Embryonic facial prominence (tissue), 1 donor: ENCODE measurements around the gene XXYLT1.
A peak's percentile ranks its signal among the peaks of the same experiment; 100 is the strongest.
"Not testable (repeated sequence)": the region's sequence is repeated elsewhere in the genome, so short reads cannot be mapped to it uniquely, and the experiment has no call there.

Source experiments
- DNase-seq: peaks from one replicate; pipeline ENCODE4 v3.0.0-alpha.2; 2016; ENCODE audit errors: extremely low spot score

XXYLT1 gene

GRCh38 chr3:195064300-195064931 lies 206.5 kb downstream of the XXYLT1 start:
- DNase-seq: no peak

- DNase-seq: no peak
Observed at GRCh38 chr3:195063581-195064193, 207.3 kb downstream of the XXYLT1 start.

- no peak for DNase-seq
Observed at GRCh38 chr3:195062866-195063540, 208.0 kb downstream of the XXYLT1 start.

- DNase-seq: no peak
Observed at GRCh38 chr3:195061756-195062655, 209.0 kb downstream of the XXYLT1 start.

- no peak for DNase-seq
Observed at GRCh38 chr3:195060531-195061291, 210.2 kb downstream of the XXYLT1 start.

GRCh38 chr3:195060217-195060481 lies 210.8 kb downstream of the XXYLT1 start:
- DNase-seq: no peak

- DNase-seq: no peak
Observed at GRCh38 chr3:195059471-195060216, 211.3 kb downstream of the XXYLT1 start.

GRCh38 chr3:195059006-195059350 lies 212.0 kb downstream of the XXYLT1 start:
- no peak for DNase-seq

- no peak for DNase-seq
Observed at GRCh38 chr3:195058336-195059005, 212.5 kb downstream of the XXYLT1 start.

GRCh38 chr3:195057716-195058115 lies 213.2 kb downstream of the XXYLT1 start:
- no peak for DNase-seq

GRCh38 chr3:195056506-195056905 lies 214.5 kb downstream of the XXYLT1 start:
- DNase-seq: no peak

GRCh38 chr3:195054311-195054710 lies 216.6 kb downstream of the XXYLT1 start:
- no peak for DNase-seq

- DNase-seq: peak; percentile 54
Observed at GRCh38 chr3:195052939-195053338, 218.0 kb downstream of the XXYLT1 start.

- DNase-seq: not testable (repeated sequence)
Observed at GRCh38 chr3:195050296-195050695, 220.7 kb downstream of the XXYLT1 start.

- no peak for DNase-seq
Observed at GRCh38 chr3:195048059-195048905, 222.7 kb downstream of the XXYLT1 start.

- no peak for DNase-seq
Observed at GRCh38 chr3:195047536-195047935, 223.4 kb downstream of the XXYLT1 start.

- DNase-seq: no peak
Observed at GRCh38 chr3:195046441-195046840, 224.5 kb downstream of the XXYLT1 start.

- DNase-seq: no peak
Observed at GRCh38 chr3:195045481-195046210, 225.3 kb downstream of the XXYLT1 start.

GRCh38 chr3:195044411-195044810 lies 226.5 kb downstream of the XXYLT1 start:
- DNase-seq: no peak
